Trophoblast cell (in vitro differentiated cells and primary cell): ENCODE data around the gene ARHGAP10.

Experiments
- DNase-seq, 2 donors: peaks; one replicate each; pipeline ENCODE4 v3.0.0-alpha.2; 2016
- H2AFZ ChIP-seq: 2 replicates; pipeline ENCODE4 v1.6.1; 2013; ENCODE audit warnings: low read length, moderate library complexity, mild to moderate bottlenecking; ENCODE audit not compliant: insufficient read depth, poor library complexity
- H2AK5ac ChIP-seq: 2 replicates; pipeline ENCODE4 v1.6.1; 2013; ENCODE audit warnings: mild to moderate bottlenecking, low read length
- H2BK120ac ChIP-seq: 2 replicates; pipeline ENCODE4 v1.6.1; 2013; ENCODE audit warnings: low read length, mild to moderate bottlenecking, moderate library complexity; ENCODE audit not compliant: insufficient read depth, poor library complexity
- H2BK12ac ChIP-seq: 2 replicates; pipeline ENCODE4 v1.6.1; 2013; ENCODE audit warnings: mild to moderate bottlenecking, low read length, moderate library complexity
- H2BK5ac ChIP-seq: 2 replicates; pipeline ENCODE4 v1.6.1; 2013; ENCODE audit warnings: low read length, low read depth, moderate library complexity, mild to moderate bottlenecking; ENCODE audit not compliant: poor library complexity
- H3K14ac ChIP-seq: 2 replicates; pipeline ENCODE4 v1.6.1; 2013; ENCODE audit warnings: mild to moderate bottlenecking, low read length
- H3K18ac ChIP-seq: 2 replicates; pipeline ENCODE4 v1.6.1; 2013; ENCODE audit warnings: mild to moderate bottlenecking, low read length
- H3K23ac ChIP-seq: 2 replicates; pipeline ENCODE4 v1.6.1; 2013; ENCODE audit warnings: low read length
- H3K27ac ChIP-seq: 2 replicates; pipeline ENCODE4 v1.5.1; 2013; ENCODE audit warnings: low read depth, mild to moderate bottlenecking, inconsistent platforms, low read length, moderate library complexity
- H3K27me3 ChIP-seq: 2 replicates; pipeline ENCODE4 v1.6.1; 2013; ENCODE audit warnings: inconsistent platforms, mild to moderate bottlenecking, low read length, moderate library complexity; ENCODE audit not compliant: insufficient read depth
- H3K36me3 ChIP-seq, 2 experiments: 1 replicate in 1 of 2; 2 replicates in 1 of 2; pipeline ENCODE4 v1.6.1; 2013; ENCODE audit warnings: low read length in 2 of 2, mild to moderate bottlenecking in 2 of 2, moderate library complexity in 1 of 2; ENCODE audit not compliant: insufficient read depth in 2 of 2, control insufficient read depth in 1 of 2
- H3K4ac ChIP-seq: 2 replicates; pipeline ENCODE4 v1.6.1; 2013; ENCODE audit warnings: low read depth, mild to moderate bottlenecking, low read length, moderate library complexity
- H3K4me1 ChIP-seq, 2 experiments: 1 replicate in 1 of 2; 2 replicates in 1 of 2; pipeline ENCODE4 v1.6.1; 2013; ENCODE audit warnings: low read length in 2 of 2, mild to moderate bottlenecking in 2 of 2, moderate library complexity in 1 of 2; ENCODE audit not compliant: insufficient read depth in 2 of 2, control insufficient read depth in 1 of 2
- H3K4me2 ChIP-seq: 2 replicates; pipeline ENCODE4 v1.6.1; 2013; ENCODE audit warnings: inconsistent platforms, mild to moderate bottlenecking, low read length, moderate library complexity
- H3K4me3 ChIP-seq: 2 replicates; pipeline ENCODE4 v1.5.1; 2013; ENCODE audit warnings: mild to moderate bottlenecking, low read depth, low read length, inconsistent platforms
- H3K79me1 ChIP-seq: one replicate; pipeline ENCODE4 v1.6.1; 2013; ENCODE audit warnings: low read length
- H3K79me2 ChIP-seq: 2 replicates; pipeline ENCODE4 v1.6.1; 2013; ENCODE audit warnings: low read length, mild to moderate bottlenecking; ENCODE audit not compliant: control insufficient read depth, insufficient read depth, poor library complexity
- H3K9ac ChIP-seq: 2 replicates; pipeline ENCODE4 v1.6.1; 2013; ENCODE audit warnings: mild to moderate bottlenecking, low read length
- H3K9me3 ChIP-seq: 2 replicates; pipeline ENCODE4 v1.6.1; 2013; ENCODE audit warnings: low read depth, mild to moderate bottlenecking, control low read depth, inconsistent platforms, low read length; ENCODE audit not compliant: insufficient read depth
- H4K12ac ChIP-seq: 2 replicates; pipeline ENCODE4 v1.6.1; 2013; ENCODE audit warnings: low read depth, mild to moderate bottlenecking, low read length, moderate library complexity
- H4K8ac ChIP-seq: 2 replicates; pipeline ENCODE4 v1.6.1; 2013; ENCODE audit warnings: low read depth, mild to moderate bottlenecking, low read length, moderate library complexity
- H4K91ac ChIP-seq: one replicate; pipeline ENCODE4 v1.6.1; 2013; ENCODE audit warnings: low read depth, mild to moderate bottlenecking, low read length, moderate library complexity
- WGBS: extraction: QIAGEN DNeasy Blood & Tissue Kit; methylation state at CpG from one replicate; pipeline ENCODE4 v1.1.7; 2013; ENCODE audit warnings: missing lambda C conversion rate; ENCODE audit not compliant: insufficient read length, insufficient coverage; ENCODE audit errors: extremely low coverage; 5-methylcytosine and 5-hydroxymethylcytosine counted together

Gene ARHGAP10

DNA sequence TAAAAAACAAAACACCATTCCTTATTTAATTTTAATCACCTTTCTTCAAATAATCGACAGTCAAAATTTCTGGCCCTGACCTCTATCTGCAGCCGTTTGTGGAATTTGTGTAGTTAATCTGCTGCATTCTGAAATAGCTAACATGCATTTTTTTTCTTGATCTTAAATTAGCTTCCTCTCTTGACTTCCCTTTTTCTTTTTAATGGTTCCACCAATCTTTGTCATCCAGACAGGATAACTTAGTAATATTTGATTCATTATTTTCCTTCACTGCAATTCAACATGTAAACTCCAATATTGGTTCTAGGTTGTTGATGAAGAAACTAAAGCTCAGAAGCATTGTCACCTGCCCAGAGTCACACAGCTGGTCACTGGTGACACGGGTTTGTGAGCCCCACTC, 77.3 kb downstream of the ARHGAP10 start:
- no peak overlapping the region for H3K4me3 ChIP-seq
- no peaks in the 10 kb centered on the region for H3K36me3 ChIP-seq
- H3K23ac ChIP-seq, result no peak overlapping the region
- no peak overlapping the region for H3K27ac ChIP-seq
- H3K9ac ChIP-seq, result no peak overlapping the region
- no peak overlapping the region for H4K12ac ChIP-seq
- no peak overlapping the region for H4K91ac ChIP-seq
- H3K18ac ChIP-seq, result no peak overlapping the region
- no peak overlapping the region for H2BK12ac ChIP-seq
- H3K4me1 ChIP-seq, result no peaks in the 10 kb centered on the region
- H4K8ac ChIP-seq, result no peak overlapping the region
- H2AFZ ChIP-seq, result no peak overlapping the region
- peaks cover 5% of the 10 kb centered on the region for H3K79me2 ChIP-seq
- no peaks in the 10 kb centered on the region for H3K79me1 ChIP-seq
- no peak overlapping the region for H3K4me2 ChIP-seq
- H3K9me3 ChIP-seq, result no peaks in the 10 kb centered on the region
- no peak overlapping the region for H3K4ac ChIP-seq
- no peak overlapping the region for H2BK5ac ChIP-seq
- no peak for DNase-seq
- H2AK5ac ChIP-seq, result no peak overlapping the region
- H3K14ac ChIP-seq, result no peak overlapping the region
- 100% methylated on average over 1 of the region's 3 CpGs for WGBS
- H2BK120ac ChIP-seq, result no peak overlapping the region
- H3K27me3 ChIP-seq, result no peaks in the 10 kb centered on the region

DNA sequence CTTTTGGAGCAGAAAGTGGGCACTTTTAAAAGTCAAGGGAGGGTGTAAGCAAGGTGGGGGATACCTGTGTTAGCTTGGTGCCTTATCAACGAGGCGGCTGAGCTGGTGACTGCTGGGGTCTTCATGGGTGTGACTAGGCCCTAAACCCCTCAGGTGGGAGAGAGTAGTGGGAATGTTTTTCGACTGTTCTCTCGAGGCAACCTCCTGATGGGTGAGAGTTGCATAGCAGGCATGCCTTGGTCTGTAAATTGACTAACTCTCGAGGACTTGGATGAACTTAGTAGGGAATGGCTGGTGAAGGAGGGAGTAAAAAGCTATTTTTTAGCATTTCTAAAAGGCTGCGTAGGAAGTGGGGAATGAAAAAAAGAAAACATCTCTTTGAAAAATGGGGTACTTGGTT, 80.0 kb downstream of the ARHGAP10 start:
- Histone ChIP-seq H2AFZ (no peak overlapping the region), H4K91ac (no peak overlapping the region), H3K36me3 (no peaks in the 10 kb centered on the region), H3K18ac (no peak overlapping the region), H3K4me2 (no peak overlapping the region), H3K23ac (no peak overlapping the region), H3K79me1 (no peaks in the 10 kb centered on the region), H3K27me3 (no peaks in the 10 kb centered on the region), H3K27ac (no peak overlapping the region), H3K4ac (no peak overlapping the region), H3K14ac (no peak overlapping the region), H3K9ac (no peak overlapping the region), H3K79me2 (peaks cover 3% of the 10 kb centered on the region), H4K8ac (no peak overlapping the region), H2AK5ac (no peak overlapping the region), H4K12ac (no peak overlapping the region), H3K4me1 (no peaks in the 10 kb centered on the region), H2BK5ac (no peak overlapping the region), H3K9me3 (no peaks in the 10 kb centered on the region), H3K4me3 (no peak overlapping the region), H2BK12ac (no peak overlapping the region), H2BK120ac (no peak overlapping the region)
- WGBS, result no CpG with 5 or more reads among the region's 6 CpGs
- DNase-seq, result no peak

DNA sequence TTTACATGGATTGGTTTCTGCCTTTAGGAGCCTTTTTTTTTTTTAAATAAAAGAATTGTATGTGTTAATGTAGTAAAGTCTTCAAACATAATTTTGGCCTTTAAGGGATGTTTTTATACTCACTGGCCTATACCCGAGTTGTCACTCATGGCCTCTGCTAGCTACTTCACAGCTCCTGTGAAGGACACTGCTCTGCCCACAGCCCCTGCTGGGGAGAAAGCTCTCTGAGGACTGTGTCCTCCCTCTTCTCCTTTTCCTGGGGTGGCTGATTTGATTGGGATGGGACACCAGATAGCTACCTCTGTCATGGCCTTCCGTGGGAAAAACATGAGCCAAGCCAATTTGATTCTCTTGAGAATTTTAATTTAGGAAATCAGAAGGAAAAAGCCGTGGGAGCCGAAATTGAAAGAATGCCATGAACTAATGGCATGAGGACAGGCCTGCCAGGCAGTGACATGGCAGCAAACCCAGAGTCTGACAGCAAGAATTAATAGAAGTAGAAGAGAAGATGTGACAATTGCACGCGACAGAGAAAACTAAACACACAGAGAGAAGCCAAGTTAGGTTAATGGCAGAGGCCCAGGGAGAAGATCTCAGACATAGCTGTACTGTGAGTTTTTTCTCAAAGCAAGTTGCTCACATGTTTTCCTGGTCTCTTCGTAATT, 81.4 kb downstream of the ARHGAP10 start:
- H3K79me1 ChIP-seq, result no peaks in the 10 kb centered on the region
- no peak overlapping the region for H2BK5ac ChIP-seq
- no CpG with 5 or more reads among the region's 7 CpGs for WGBS

DNA sequence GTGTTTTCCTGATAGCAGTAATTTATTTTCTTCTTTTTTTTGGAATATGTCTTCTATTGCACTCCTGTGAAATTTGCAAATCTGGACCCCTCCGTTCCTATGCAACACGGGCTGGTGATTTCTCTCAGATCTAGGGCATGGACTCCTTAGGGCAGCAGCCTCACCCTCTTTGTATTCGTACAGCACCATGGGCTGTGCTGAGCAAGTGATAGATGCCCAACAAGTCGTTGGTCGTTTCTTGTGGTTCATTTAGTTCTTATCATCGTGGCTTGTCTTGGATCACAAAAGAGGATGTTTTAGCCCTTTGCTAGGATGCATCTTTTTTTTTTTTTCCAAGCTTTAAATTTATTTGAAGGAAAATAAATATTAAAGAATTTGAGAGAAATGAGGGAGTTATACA, 82.1 kb downstream of the ARHGAP10 start:
- peaks cover 3% of the 10 kb centered on the region for H3K79me2 ChIP-seq
- H3K9me3 ChIP-seq, result no peaks in the 10 kb centered on the region
- no peak overlapping the region for H4K91ac ChIP-seq
- no peak overlapping the region for H4K8ac ChIP-seq
- H3K27ac ChIP-seq, result no peak overlapping the region
- no peak overlapping the region for H3K18ac ChIP-seq
- no peak overlapping the region for H3K14ac ChIP-seq
- no peak overlapping the region for H3K4ac ChIP-seq
- H3K36me3 ChIP-seq, result no peaks in the 10 kb centered on the region
- H3K23ac ChIP-seq, result no peak overlapping the region
- no peak overlapping the region for H2BK120ac ChIP-seq
- WGBS, result no CpG with 5 or more reads among the region's 6 CpGs
- H3K4me2 ChIP-seq, result no peak overlapping the region
- no peak overlapping the region for H2AK5ac ChIP-seq
- no peak overlapping the region for H3K4me3 ChIP-seq
- no peak overlapping the region for H2BK5ac ChIP-seq
- no peaks in the 10 kb centered on the region for H3K4me1 ChIP-seq
- no peak overlapping the region for H3K9ac ChIP-seq
- H3K27me3 ChIP-seq, result no peaks in the 10 kb centered on the region
- no peaks in the 10 kb centered on the region for H3K79me1 ChIP-seq
- no peak overlapping the region for H2AFZ ChIP-seq
- no peak overlapping the region for H2BK12ac ChIP-seq
- no peak overlapping the region for H4K12ac ChIP-seq
- DNase-seq, result no peak

More for the DNA sequence above, 81.4 kb downstream of the ARHGAP10 start:
- no peak overlapping the region for H3K9ac ChIP-seq
- no peak overlapping the region for H3K27ac ChIP-seq
- no peak overlapping the region for H4K91ac ChIP-seq
- H2AK5ac ChIP-seq, result no peak overlapping the region
- no peak for DNase-seq
- no peak overlapping the region for H3K4me3 ChIP-seq
- no peak overlapping the region for H3K4ac ChIP-seq
- no peaks in the 10 kb centered on the region for H3K4me1 ChIP-seq
- no peak overlapping the region for H4K12ac ChIP-seq
- H2BK12ac ChIP-seq, result no peak overlapping the region
- H3K79me2 ChIP-seq, result peaks cover 3% of the 10 kb centered on the region
- H3K36me3 ChIP-seq, result no peaks in the 10 kb centered on the region
- no peak overlapping the region for H3K14ac ChIP-seq
- H2AFZ ChIP-seq, result no peak overlapping the region
- H3K27me3 ChIP-seq, result no peaks in the 10 kb centered on the region
- no peak overlapping the region for H2BK120ac ChIP-seq
- H3K23ac ChIP-seq, result no peak overlapping the region
- no peak overlapping the region for H4K8ac ChIP-seq
- H3K18ac ChIP-seq, result no peak overlapping the region
- H3K4me2 ChIP-seq, result no peak overlapping the region
- no peaks in the 10 kb centered on the region for H3K9me3 ChIP-seq
